Gastroesophageal sphincter (tissue), 4 donors: Measurements from ENCODE around the gene HLX. TPM values are rescaled to one million over a fixed set of nuclear protein-coding genes. Genes with fewer than 3 reads are reported as not detected.

Experiments used
- ATAC-seq: fragments of 150-250 bp; one replicate; pipeline ENCODE4 v1.9.1; 2016; ENCODE audit warnings: mild to moderate bottlenecking, moderate library complexity
- H3K27ac ChIP-seq, 4 donors: fragments of 200-600 bp; sonication (generic) in 3 of 4; 1 replicate in 3 of 4; 2 replicates in 1 of 4; pipeline ENCODE4 v1.5.1; 2016 to 2019
- H3K27me3 ChIP-seq: fragments of 200-600 bp; sonication (generic); one replicate; pipeline ENCODE4 v1.5.1; 2019
- H3K36me3 ChIP-seq, 2 donors: fragments of 200-600 bp; sonication (generic); one replicate each; pipeline ENCODE4 v1.5.1; 2019; ENCODE audit warnings: control low read depth in 1 of 2
- H3K4me1 ChIP-seq, 3 donors: fragments of 200-600 bp; sonication (generic); 1 replicate in 2 of 3; 2 replicates in 1 of 3; pipeline ENCODE4 v1.5.1; 2016 to 2019; ENCODE audit warnings: control low read depth in 2 of 3
- H3K4me3 ChIP-seq, 2 donors: fragments of 200-600 bp; sonication (generic); one replicate each; pipeline ENCODE4 v1.5.1; 2019; ENCODE audit warnings: mild to moderate bottlenecking in 1 of 2, moderate library complexity in 1 of 2
- H3K9me3 ChIP-seq, 3 donors: fragments of 200-600 bp; sonication (generic); one replicate each; pipeline ENCODE4 v1.5.1; 2017 to 2019; ENCODE audit warnings: control low read depth in 2 of 3
- EP300 ChIP-seq: sonication (generic); formaldehyde crosslinking; IDR thresholded peaks from one replicate; pipeline ENCODE4 v1.6.1; 2017; ENCODE audit warnings: antibody characterized with exemption, mild to moderate bottlenecking
- POLR2A ChIP-seq, 2 donors: fragments of 450-650 bp; IDR thresholded peaks; one replicate each; pipeline ENCODE4 v1.6.1; 2017; ENCODE audit warnings: antibody characterized with exemption in 2 of 2, mild to moderate bottlenecking in 2 of 2, moderate library complexity in 1 of 2
- POLR2AphosphoS5 ChIP-seq: sonication (generic); formaldehyde crosslinking; IDR thresholded peaks from one replicate; pipeline ENCODE4 v1.6.1; 2017; ENCODE audit warnings: antibody characterized with exemption
- WGBS, 2 donors: methylation state at CpG; one replicate each; pipeline ENCODE4 v1.1.5; 2018; ENCODE audit warnings: low coverage in 1 of 2; 5-methylcytosine and 5-hydroxymethylcytosine counted together
- total RNA-seq, 4 donors: library from RNA; depleted of rRNA; stranded (reverse); fragments of >200 nt; gene quantifications; one replicate each; pipeline ENCODE4 v1.1.0, GENCODE V29; 2016
- TF ChIP-seq, protein P1 (sequence below), 4 experiments: fragments of 200-600 bp in 2 of 4; fragments of 450-650 bp in 2 of 4; sonication (generic) in 1 of 4; IDR thresholded peaks; one replicate each; pipeline ENCODE4 v1.5.1; 2017 to 2019; ENCODE audit warnings: antibody characterized with exemption in 4 of 4, mild to moderate bottlenecking in 2 of 4, moderate library complexity in 2 of 4

The HLX gene
- total RNA-seq, 4 donors from 2014 or later = 7.1 to 18.1 (median 13.5) TPM

GRCh38 chr1:220892086-220892376, 12.8 kb downstream of the HLX start:
- peaks cover 94% of the 10 kb centered on the region for H3K27me3 ChIP-seq
- peaks cover 0 to 40% (median 6%) of the 10 kb centered on the region in 3 donors for H3K4me1 ChIP-seq
- 30 to 38% methylated on average over 9 to 14 of the region's 16 CpGs for WGBS, 2 donors
- H3K27ac ChIP-seq = no peak overlapping the region
- peaks cover 0 to 4% (median 0%) of the 10 kb centered on the region in 3 donors for H3K9me3 ChIP-seq
- no peak overlapping the region for H3K4me3 ChIP-seq
- H3K36me3 ChIP-seq = no peaks in the 10 kb centered on the region
- ATAC-seq = no peak
- no peak for TF ChIP-seq POLR2A (IDR thresholded peaks at IDR 0.05)
- TF ChIP-seq EP300 = no peak
- no peak for TF ChIP-seq POLR2AphosphoS5
- TF ChIP-seq, protein P1, sequence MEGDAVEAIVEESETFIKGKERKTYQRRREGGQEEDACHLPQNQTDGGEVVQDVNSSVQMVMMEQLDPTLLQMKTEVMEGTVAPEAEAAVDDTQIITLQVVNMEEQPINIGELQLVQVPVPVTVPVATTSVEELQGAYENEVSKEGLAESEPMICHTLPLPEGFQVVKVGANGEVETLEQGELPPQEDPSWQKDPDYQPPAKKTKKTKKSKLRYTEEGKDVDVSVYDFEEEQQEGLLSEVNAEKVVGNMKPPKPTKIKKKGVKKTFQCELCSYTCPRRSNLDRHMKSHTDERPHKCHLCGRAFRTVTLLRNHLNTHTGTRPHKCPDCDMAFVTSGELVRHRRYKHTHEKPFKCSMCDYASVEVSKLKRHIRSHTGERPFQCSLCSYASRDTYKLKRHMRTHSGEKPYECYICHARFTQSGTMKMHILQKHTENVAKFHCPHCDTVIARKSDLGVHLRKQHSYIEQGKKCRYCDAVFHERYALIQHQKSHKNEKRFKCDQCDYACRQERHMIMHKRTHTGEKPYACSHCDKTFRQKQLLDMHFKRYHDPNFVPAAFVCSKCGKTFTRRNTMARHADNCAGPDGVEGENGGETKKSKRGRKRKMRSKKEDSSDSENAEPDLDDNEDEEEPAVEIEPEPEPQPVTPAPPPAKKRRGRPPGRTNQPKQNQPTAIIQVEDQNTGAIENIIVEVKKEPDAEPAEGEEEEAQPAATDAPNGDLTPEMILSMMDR (IDR thresholded peaks at IDR 0.05) = no peak

GRCh38 chr1:220892997-220893700, 13.9 kb downstream of the HLX start:
- ATAC-seq = no peak
- Histone ChIP-seq H3K4me1 (peaks cover 0 to 29% (median under 1%) of the 10 kb centered on the region in 3 donors), H3K4me3 (no peak overlapping the region), H3K36me3 (no peaks in the 10 kb centered on the region), H3K9me3 (peaks cover 0 to 4% (median 0%) of the 10 kb centered on the region in 3 donors), H3K27me3 (peaks cover 83% of the 10 kb centered on the region), H3K27ac (no peak overlapping the region)
- TF ChIP-seq, protein P1 (IDR thresholded peaks at IDR 0.05) = no peak
- no peak for TF ChIP-seq EP300
- TF ChIP-seq POLR2AphosphoS5 = no peak
- TF ChIP-seq POLR2A (IDR thresholded peaks at IDR 0.05) = no peak
- WGBS, 2 donors = 37 to 39% methylated on average over 16 of the region's 18 CpGs

GRCh38 chr1:220893701-220894024, 14.4 kb downstream of the HLX start:
- no peak overlapping the region for H3K27ac ChIP-seq
- peaks cover 0 to 4% (median 0%) of the 10 kb centered on the region in 3 donors for H3K9me3 ChIP-seq
- peak overlapping the region in 1 of 2 donors; percentile 45 for H3K4me3 ChIP-seq
- TF ChIP-seq POLR2AphosphoS5 (no peak), POLR2A (IDR thresholded peaks at IDR 0.05) (no peak), EP300 (no peak)
- TF ChIP-seq, protein P1 (IDR thresholded peaks at IDR 0.05) = no peak
- no peaks in the 10 kb centered on the region for H3K36me3 ChIP-seq
- no peak for ATAC-seq
- peaks cover 0 to 26% (median 0%) of the 10 kb centered on the region in 3 donors for H3K4me1 ChIP-seq
- 39 to 43% methylated on average over 11 of the region's 11 CpGs for WGBS, 2 donors
- H3K27me3 ChIP-seq = peaks cover 78% of the 10 kb centered on the region

DNA sequence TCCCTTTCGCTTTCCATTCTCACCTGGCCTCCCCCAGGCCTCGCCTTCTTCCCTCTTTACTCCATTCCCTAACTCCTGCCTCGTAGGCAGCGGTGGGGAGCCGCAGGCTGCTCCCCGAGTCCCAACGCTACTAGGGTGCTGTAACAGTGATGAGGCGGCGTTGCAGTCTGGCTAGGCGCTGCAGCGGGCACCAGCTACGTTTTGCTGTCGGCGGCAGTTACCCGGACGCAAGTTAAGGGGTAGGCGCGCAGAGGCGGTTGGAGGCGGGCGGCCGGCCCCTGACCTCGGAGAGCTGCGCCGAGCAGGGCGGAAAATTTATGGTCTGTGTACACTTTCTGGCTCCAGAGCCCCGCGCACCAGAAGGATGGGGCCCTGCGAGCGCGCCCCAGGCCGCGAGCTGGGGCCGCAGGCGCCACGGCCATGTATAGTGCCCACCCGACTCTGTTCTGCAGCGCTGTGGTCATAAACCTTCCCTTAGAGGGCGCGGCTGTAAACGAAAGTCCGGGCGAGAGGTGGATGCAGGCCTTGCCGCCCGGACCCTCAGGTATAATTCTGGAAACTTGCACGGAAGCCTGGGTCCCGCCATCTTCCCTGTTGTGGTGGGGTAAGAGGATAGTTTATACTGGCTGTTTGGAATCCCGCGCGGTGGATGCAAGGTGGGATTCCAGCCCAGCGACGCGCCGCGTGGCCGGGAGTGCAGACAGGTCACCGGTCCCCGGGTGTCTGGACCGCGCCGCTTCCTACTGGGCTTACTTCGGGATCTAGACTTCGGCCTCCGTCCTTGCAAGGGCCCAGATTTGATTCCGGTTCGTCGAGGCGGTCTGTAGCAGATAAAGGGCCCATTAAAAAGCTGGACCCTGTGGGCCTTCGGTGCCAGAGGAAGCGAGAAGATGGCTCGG, 15.0 kb downstream of the HLX start:
- no peak overlapping the region for H3K27ac ChIP-seq
- H3K4me3 ChIP-seq = peak overlapping the region in 1 of 2 donors; percentile 45
- peaks cover 72% of the 10 kb centered on the region for H3K27me3 ChIP-seq
- H3K4me1 ChIP-seq = peaks cover 0 to 26% (median 0%) of the 10 kb centered on the region in 3 donors
- WGBS, 2 donors = 58 to 78% methylated on average over 4 to 7 of the region's 71 CpGs
- no peak for ATAC-seq
- no peaks in the 10 kb centered on the region for H3K36me3 ChIP-seq
- peaks cover 0 to 4% (median 0%) of the 10 kb centered on the region in 3 donors for H3K9me3 ChIP-seq
- TF ChIP-seq POLR2AphosphoS5 (no peak), POLR2A (IDR thresholded peaks at IDR 0.05) (no peak), EP300 (no peak)
- TF ChIP-seq, protein P1 (IDR thresholded peaks at IDR 0.05) = no peak
